Endothelial cell of umbilical vein (primary cell): ENCODE data around the gene CHD9NB. TPM values are rescaled to one million over a fixed set of nuclear protein-coding genes. Genes with fewer than 3 reads are reported as not detected.

ENCODE experiments used
- BruUV-seq: library from RNA; stranded (reverse); fragments of 400-500 nt; replicated peaks from 2 replicates; lab custom pipeline; 2021; lab: Mats Ljungman, UMichigan
- CTCF ChIA-PET: fragments of 300-600, 350-600 bp; sonication (Branson Sonifier 250); formaldehyde crosslinking; loops from one replicate; lab custom pipeline; 2021; ENCODE audit warnings: antibody characterized with exemption, inconsistent platforms; lab: Charles Lee
- POLR2A ChIA-PET: fragments of 300-600, 350-600 bp; sonication (Branson Sonifier 250); formaldehyde crosslinking; loops from one replicate; lab custom pipeline; 2021; ENCODE audit warnings: antibody characterized with exemption, inconsistent platforms; lab: Charles Lee
- DNase-seq: peaks from one replicate; pipeline ENCODE4 v3.0.0-alpha.2; 2011; ENCODE audit warnings: low read depth, low spot score
- FAIRE-seq: peaks from 2 replicates; lab custom pipeline; 2011; peaks lifted over from hg19 to GRCh38; lab: Jason Lieb, UNC
- H2AFZ ChIP-seq: 2 replicates; pipeline ENCODE4 v1.6.0; 2012; ENCODE audit warnings: low read depth, low read length, control low read depth, inconsistent platforms
- H3K27ac ChIP-seq: 2 replicates; pipeline ENCODE4 v1.5.1; 2011; ENCODE audit warnings: low read depth, mild to moderate bottlenecking, control low read depth, low read length, moderate library complexity; ENCODE audit not compliant: insufficient read depth
- H3K27me3 ChIP-seq, 2 experiments: 2 replicates each; pipeline versions ENCODE4 v1.6.0 to v1.6.1; 2011; ENCODE audit warnings: low read length in 2 of 2, mixed read lengths in 1 of 2; ENCODE audit not compliant: control insufficient read depth in 2 of 2, insufficient read depth in 2 of 2
- H3K36me3 ChIP-seq, 2 experiments: 2 replicates in 1 of 2; 3 replicates in 1 of 2; pipeline ENCODE4 v1.5.1; 2011; ENCODE audit warnings: low read length in 2 of 2, mild to moderate bottlenecking in 1 of 2, moderate library complexity in 1 of 2; ENCODE audit not compliant: control insufficient read depth in 2 of 2, insufficient read depth in 2 of 2; ENCODE audit errors: extremely low read depth in 1 of 2
- H3K4me1 ChIP-seq: 3 replicates; pipeline ENCODE4 v1.5.1; 2011; ENCODE audit warnings: mild to moderate bottlenecking, low read length; ENCODE audit not compliant: control insufficient read depth, insufficient read depth; ENCODE audit errors: extremely low read depth
- H3K4me2 ChIP-seq: 2 replicates; pipeline ENCODE4 v1.6.1; 2011; ENCODE audit warnings: low read length, control low read depth, mixed read lengths; ENCODE audit not compliant: insufficient read depth
- H3K4me3 ChIP-seq, 3 experiments: fragments of 200-600 bp in 1 of 3; sonication (generic), shearing (Covaris generic) in 1 of 3; replicated peaks in 1 of 3; 2 replicates each; pipeline ENCODE4 v1.5.1; 2011 to 2016; ENCODE audit warnings: control low read depth in 3 of 3, low read length in 3 of 3, mild to moderate bottlenecking in 2 of 3, inconsistent platforms in 1 of 3, low read depth in 1 of 3, moderate library complexity in 1 of 3; ENCODE audit not compliant: insufficient read depth in 1 of 3
- H3K79me2 ChIP-seq: 2 replicates; pipeline ENCODE4 v1.6.0; 2012; ENCODE audit warnings: low read length, inconsistent platforms; ENCODE audit not compliant: control insufficient read depth, insufficient read depth
- H3K9ac ChIP-seq: replicated peaks from 2 replicates; pipeline ENCODE3; 2011; ENCODE audit warnings: low read length, control low read depth; ENCODE audit not compliant: insufficient read depth; ENCODE audit errors: extremely low read depth
- H3K9me1 ChIP-seq: replicated peaks from 3 replicates; pipeline ENCODE4 v1.6.0; 2011; ENCODE audit warnings: mild to moderate bottlenecking, low read length; ENCODE audit not compliant: control insufficient read depth, insufficient read depth; ENCODE audit errors: extremely low read depth
- H3K9me3 ChIP-seq: replicated peaks from 2 replicates; pipeline ENCODE4 v1.5.1; 2012; ENCODE audit warnings: low read length, inconsistent platforms; ENCODE audit not compliant: control insufficient read depth, insufficient read depth
- H4K20me1 ChIP-seq: replicated peaks from 2 replicates; pipeline ENCODE3; 2011; ENCODE audit warnings: mild to moderate bottlenecking, low read length; ENCODE audit not compliant: control insufficient read depth, insufficient read depth; ENCODE audit errors: extremely low read depth
- CTCF ChIP-seq, 2 donors: IDR thresholded peaks; 1 replicate in 1 of 2; 2 replicates in 1 of 2; pipeline ENCODE4 v1.5.1; 2011; ENCODE audit warnings: low read length in 2 of 2, mild to moderate bottlenecking in 2 of 2, moderate library complexity in 2 of 2, control low read depth in 1 of 2, inconsistent platforms in 1 of 2, low read depth in 1 of 2; ENCODE audit not compliant: insufficient read depth in 1 of 2; ENCODE audit errors: extremely low read depth in 1 of 2
- EZH2 ChIP-seq: IDR thresholded peaks from 2 replicates; pipeline ENCODE4 v1.6.1; 2012; ENCODE audit warnings: borderline replicate concordance, low read depth, mild to moderate bottlenecking, moderate library complexity, low read length, inconsistent platforms; ENCODE audit not compliant: severe bottlenecking
- FOS ChIP-seq: IDR thresholded peaks from 2 replicates; pipeline ENCODE4 v1.6.1; 2011; ENCODE audit warnings: mild to moderate bottlenecking, low read length, moderate library complexity, borderline replicate concordance; ENCODE audit not compliant: insufficient read depth
- GATA2 ChIP-seq: IDR thresholded peaks from 2 replicates; pipeline ENCODE4 v1.7.0; 2011; ENCODE audit warnings: low read depth, mild to moderate bottlenecking, moderate library complexity, mixed read lengths, low read length; ENCODE audit not compliant: insufficient read length, insufficient read depth
- JUN ChIP-seq: IDR thresholded peaks from 2 replicates; pipeline ENCODE4 v1.6.1; 2011; ENCODE audit warnings: borderline replicate concordance, low read depth; ENCODE audit not compliant: insufficient read length, insufficient read depth
- MAX ChIP-seq: IDR thresholded peaks from 2 replicates; pipeline ENCODE4 v1.6.1; 2011; ENCODE audit not compliant: insufficient read depth, insufficient read length
- MYC ChIP-seq: IDR thresholded peaks from one replicate; pipeline ENCODE4 v1.6.1; 2011; ENCODE audit warnings: mild to moderate bottlenecking, low read depth, low read length
- POLR2A ChIP-seq: IDR thresholded peaks from 2 replicates; pipeline ENCODE4 v1.6.1; 2012; ENCODE audit warnings: low read depth, mild to moderate bottlenecking, control low read depth, low read length
- POLR2AphosphoS5 ChIP-seq: IDR thresholded peaks from 2 replicates; pipeline ENCODE4 v1.6.1; 2012; ENCODE audit warnings: low read depth, mild to moderate bottlenecking, control low read depth, low read length, moderate library complexity; ENCODE audit not compliant: insufficient read depth
- dilution Hi-C: fragments of 300-500 bp; cut with MboI; formaldehyde crosslinking; loops from one replicate; pipeline ENCODE4 v1.15.0; 2019; ENCODE audit warnings: low sequenced_read_pairs; ENCODE audit not compliant: extremely low pct_ligation_motif_present
- intact Hi-C: fragments of 100-400 bp; cut with micrococcal nuclease; formaldehyde crosslinking; loops from one replicate; pipeline ENCODE4 v1.10.0; 2022
- polyA plus RNA-seq, 4 experiments: library from polyadenylated mRNA; depleted of rRNA in 3 of 4; stranded (reverse) in 3 of 4; unstranded in 1 of 4; fragments of >200 nt; gene quantifications; 2 replicates each; pipeline versions ENCODE4 v1.2.1 to v1.2.3, GENCODE V29; 2011 to 2012; ENCODE audit warnings: missing spikeins in 1 of 4
- total RNA-seq: library from RNA; stranded (reverse); gene quantifications from 2 replicates; pipeline ENCODE4 v1.2.3, GENCODE V29; 2021

The CHD9NB gene
- total and polyA plus RNA-seq, 2 donors (not counting 3 experiments of a cell fraction or from before 2014, with no cell fraction given): 0.44 to 0.66 TPM

GRCh38 chr16:53081686-53082407, 29.1 kb upstream of the CHD9NB start:
- Histone ChIP-seq H3K4me3 (no peak overlapping the region), H3K36me3 (no peaks in the 10 kb centered on the region), H2AFZ (no peak overlapping the region), H3K79me2 (no peaks in the 10 kb centered on the region), H3K9ac (no peak overlapping the region), H3K27me3 (no peaks in the 10 kb centered on the region), H3K9me3 (no peaks in the 10 kb centered on the region), H3K4me2 (no peak overlapping the region), H3K4me1 (peaks cover 38% of the 10 kb centered on the region), H3K27ac (no peak overlapping the region), H4K20me1 (no peaks in the 10 kb centered on the region), H3K9me1 (no peaks in the 10 kb centered on the region)
- no peak for DNase-seq
- FAIRE-seq: no peak
- no peak for TF ChIP-seq POLR2A
- no peak for TF ChIP-seq CTCF (IDR thresholded peaks at IDR 0.05; ENCODE audit: extremely low read depth in 1 of 2, insufficient read depth in 1 of 2, low read depth in 1 of 2, low read length in 2 of 2)
- no peak for TF ChIP-seq MYC
- no peak for TF ChIP-seq EZH2
- no peak for TF ChIP-seq JUN
- no peak for TF ChIP-seq POLR2AphosphoS5
- TF ChIP-seq GATA2: no peak
- no peak for TF ChIP-seq MAX
- no peak for TF ChIP-seq FOS
- intact Hi-C loops (loop anchor here (2.0 kb wide), 1 partner anchor 17 kb away; no protein-coding TSS in a partner anchor), dilution Hi-C loops (no loop called here)
- ChIA-PET POLR2A (no interaction called here), CTCF (no interaction called here)
- BruUV-seq: no TSS peak
